Dermis blood vessel endothelial cell (primary cell): Measurements from ENCODE around the gene KIF9. TPM values are rescaled to one million over a fixed set of nuclear protein-coding genes. Genes with fewer than 3 reads are reported as not detected.
A peak's percentile ranks its signal among the peaks of the same experiment; 100 is the strongest.
"Not testable (repeated sequence)": the region's sequence is repeated elsewhere in the genome, so short reads cannot be mapped to it uniquely, and the experiment has no call there.

ENCODE experiments used
- DNase-seq: peaks from one replicate; pipeline ENCODE4 v3.0.0; 2010
- total RNA-seq: library from RNA; depleted of rRNA; stranded (reverse); fragments of >200 nt; gene quantifications from 2 replicates; pipeline ENCODE4 v1.2.3, GENCODE V29; 2014

Gene KIF9
- 10.0 and 11.2 TPM in 2 replicates for total RNA-seq

- peak; percentile 94 for DNase-seq
Observed at GRCh38 chr3:47282424-47283192, at the start of gene KIF9, which contains the start of gene KLHL18. Gene KIF9, minus strand, starts transcription at chr3:47282799. Its CDS starts 5,425 bp downstream, at chr3:47277374. Gene KLHL18, plus strand, starts transcription at chr3:47282944. Its CDS starts 22 bp downstream, at chr3:47282966.

- DNase-seq = peak; percentile 91
Observed at GRCh38 chr3:47324278-47324865, 41.8 kb upstream of the KIF9 start.

DNA sequence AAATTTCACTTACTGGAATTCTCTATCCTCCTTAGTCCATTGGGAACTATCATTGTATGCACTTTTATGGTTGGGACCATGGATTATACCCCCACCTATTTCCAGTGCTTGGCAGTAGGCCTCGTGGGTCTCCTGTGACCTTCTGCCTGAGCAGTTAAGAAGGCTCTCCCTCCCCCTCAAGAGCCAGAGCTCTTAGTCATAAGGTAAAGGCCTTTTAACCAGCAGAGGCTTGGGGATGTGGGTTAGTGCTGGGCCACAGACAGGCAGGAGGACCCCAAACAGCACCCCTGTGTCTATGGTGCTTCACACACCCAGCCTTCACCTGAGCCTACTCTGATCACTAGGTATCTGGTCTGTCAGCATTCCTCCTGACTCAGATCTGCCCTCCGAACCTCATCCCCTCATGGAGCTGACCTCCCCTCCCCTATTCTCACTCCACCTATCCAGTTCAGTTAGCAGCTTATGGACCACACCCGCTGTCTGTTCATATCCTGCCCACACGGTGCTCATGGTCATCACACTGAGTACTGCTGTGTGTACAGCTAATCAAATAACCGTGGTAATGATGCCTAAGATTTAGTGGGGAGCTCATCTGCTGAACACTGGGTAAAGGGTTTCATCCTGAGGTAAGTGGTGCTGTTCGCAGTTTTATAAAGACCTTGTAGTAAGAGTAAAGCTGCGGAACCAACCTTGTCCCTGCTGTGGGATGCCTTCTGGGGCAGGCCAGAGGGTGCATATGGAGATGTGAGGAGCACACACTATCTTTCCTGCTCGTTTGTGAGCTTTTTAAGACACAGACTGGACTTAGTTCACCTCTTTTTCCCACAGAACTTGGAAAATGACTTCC, 41.1 kb upstream of the KIF9 start:
- no peak for DNase-seq

GRCh38 chr3:47319956-47320355, 37.4 kb upstream of the KIF9 start:
- no peak for DNase-seq

- DNase-seq = no peak
Observed at GRCh38 chr3:47318916-47319315, 36.3 kb upstream of the KIF9 start.

DNA sequence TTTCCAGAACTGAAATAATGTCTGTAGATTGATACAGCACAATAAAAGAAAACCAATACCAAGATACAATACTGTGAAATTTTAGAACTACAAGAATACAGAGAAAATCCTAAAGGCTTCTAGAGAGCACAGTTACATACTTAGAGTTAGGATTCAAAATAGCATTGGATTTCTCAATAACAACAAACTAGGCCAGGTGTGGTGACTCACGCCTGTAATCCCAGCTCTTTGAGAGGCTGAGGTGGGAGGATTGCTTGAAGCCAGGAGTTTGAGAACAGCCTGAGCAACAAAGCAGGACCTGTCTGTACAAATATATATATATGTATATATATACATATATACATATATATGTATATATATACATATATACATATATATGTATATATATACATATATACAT, 33.6 kb upstream of the KIF9 start:
- peak; percentile 18 for DNase-seq

GRCh38 chr3:47315069-47315647, 32.6 kb upstream of the KIF9 start:
- peak; percentile 67 for DNase-seq

DNA sequence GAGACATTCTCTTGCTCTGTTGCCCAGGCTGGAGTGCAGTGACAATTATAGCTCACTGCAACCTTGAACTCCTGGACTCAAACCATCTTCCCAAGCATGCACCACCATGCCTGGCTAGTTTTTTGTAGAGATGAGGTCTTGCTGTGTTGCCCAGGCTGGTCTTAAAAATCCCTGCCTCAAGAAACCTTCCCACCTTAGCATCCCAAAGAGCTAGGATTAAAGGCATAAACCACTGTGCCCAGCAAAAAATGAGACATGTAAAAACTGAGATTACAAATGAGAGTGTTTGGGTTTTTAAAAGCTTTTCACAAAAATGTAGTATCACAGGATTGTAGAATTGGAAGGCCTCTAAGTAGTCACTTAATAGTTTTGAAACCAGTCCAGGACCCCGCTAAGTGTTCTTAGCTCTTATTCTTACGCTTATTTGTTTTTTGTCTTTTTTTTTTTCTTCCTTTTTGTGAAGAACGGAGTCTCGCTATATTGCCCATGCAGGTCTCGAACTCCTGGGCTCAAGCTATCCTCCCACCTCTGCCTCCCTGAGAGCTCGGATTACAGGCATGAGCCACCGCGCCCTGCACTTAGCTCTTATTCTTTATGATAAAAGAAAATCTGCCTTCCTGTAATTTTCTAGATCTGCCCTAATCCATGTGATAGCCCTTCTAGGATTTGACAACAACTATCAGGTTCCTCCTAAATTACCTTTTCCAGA, 31.6 kb upstream of the KIF9 start:
- no peak for DNase-seq

DNA sequence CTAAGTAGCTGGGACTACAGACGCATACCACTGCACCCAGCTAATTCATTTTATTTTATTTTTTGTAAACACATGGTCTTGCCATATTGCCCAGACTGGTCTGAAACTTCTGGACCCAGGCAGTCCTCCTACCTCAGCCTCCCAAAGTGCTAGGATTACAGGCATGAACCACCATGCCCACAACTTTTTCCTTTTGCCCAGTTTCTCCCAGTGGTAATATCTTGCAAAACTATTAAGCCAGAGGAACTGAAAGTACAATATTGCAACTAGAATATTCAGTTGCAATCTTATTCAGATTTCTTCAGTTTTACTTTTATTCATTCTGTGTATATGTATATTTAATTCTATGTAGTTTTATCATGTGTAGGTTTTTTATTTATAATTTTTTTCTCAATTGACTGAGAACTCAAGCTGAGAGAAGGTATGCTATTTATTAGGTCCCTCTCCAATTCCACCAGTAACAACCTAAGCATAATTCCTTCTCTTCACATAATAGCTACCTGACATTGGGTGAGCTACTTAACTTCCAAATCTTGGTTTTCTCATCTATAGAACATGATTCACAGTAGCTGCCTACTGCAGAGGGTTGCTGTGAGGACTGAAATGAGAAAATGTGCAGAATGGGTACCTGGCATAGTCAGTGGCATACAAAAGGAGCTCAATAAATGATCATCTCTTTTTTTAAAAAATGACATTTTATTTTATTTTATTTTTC, 30.9 kb upstream of the KIF9 start:
- DNase-seq = no peak

GRCh38 chr3:47310391-47310790, 27.8 kb upstream of the KIF9 start:
- no peak for DNase-seq

GRCh38 chr3:47309231-47309630, 26.6 kb upstream of the KIF9 start:
- not testable (repeated sequence) for DNase-seq

DNA sequence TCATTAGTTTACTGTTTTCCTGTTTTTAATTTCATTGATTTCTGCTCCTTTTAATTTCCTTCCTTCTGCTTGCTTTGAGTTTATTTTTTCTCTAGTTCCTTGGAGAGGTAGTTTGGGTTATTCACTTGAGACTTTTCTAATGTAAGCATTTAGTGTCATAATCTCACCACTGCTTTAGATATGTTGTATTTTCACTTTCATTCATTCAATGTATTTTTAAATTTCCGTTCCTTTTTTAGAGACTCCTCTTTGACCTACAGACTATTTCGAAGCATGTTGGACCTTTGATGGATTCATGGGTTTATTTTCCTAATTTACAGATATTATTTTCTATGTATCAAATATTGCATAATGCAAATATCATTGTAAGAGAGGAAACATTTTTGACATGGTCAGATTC, 23.4 kb upstream of the KIF9 start:
- DNase-seq = no peak

- DNase-seq = peak; percentile 18
Observed at GRCh38 chr3:47301456-47301855, 18.9 kb upstream of the KIF9 start.

- no peak for DNase-seq
Observed at GRCh38 chr3:47299381-47300318, 17.1 kb upstream of the KIF9 start.

- no peak for DNase-seq
Observed at GRCh38 chr3:47298439-47298838, 15.8 kb upstream of the KIF9 start.

DNA sequence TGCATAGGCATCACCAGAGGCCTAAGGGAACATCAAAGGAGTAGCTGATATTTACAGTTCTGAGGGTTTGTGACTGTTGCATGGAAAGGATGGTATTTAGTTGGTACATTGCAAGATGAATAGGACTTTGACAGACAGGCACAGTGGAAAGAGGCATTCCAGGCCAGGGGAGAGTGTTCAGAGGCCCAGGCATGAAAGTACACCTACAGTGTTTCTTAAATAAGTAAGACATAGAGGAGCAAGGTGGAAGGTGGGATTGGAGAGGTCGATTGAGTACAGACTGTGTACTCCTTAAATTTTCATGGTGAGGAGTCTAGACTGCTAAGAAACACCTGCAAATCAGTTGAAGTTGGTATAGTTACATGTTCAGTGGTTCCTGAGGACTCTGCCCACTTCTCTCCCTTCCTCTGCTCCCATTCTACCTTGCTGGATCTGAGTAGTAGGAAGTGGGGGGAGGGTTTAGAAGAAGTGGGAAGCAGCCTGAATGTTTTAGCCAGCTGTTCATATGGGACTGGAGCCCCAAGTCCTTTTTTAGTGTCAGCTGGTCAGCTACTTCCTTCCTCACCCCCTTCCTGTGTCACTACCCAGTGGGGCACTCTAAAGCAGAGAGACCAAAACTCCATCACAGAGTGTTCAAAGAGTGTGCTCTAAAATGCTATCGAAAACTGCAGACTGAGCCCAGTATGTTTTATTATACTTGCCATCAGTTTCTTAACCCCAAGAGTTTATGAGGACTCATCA, 14.1 kb upstream of the KIF9 start:
- no peak for DNase-seq

GRCh38 chr3:47295976-47296375, 13.4 kb upstream of the KIF9 start:
- DNase-seq = no peak

DNA sequence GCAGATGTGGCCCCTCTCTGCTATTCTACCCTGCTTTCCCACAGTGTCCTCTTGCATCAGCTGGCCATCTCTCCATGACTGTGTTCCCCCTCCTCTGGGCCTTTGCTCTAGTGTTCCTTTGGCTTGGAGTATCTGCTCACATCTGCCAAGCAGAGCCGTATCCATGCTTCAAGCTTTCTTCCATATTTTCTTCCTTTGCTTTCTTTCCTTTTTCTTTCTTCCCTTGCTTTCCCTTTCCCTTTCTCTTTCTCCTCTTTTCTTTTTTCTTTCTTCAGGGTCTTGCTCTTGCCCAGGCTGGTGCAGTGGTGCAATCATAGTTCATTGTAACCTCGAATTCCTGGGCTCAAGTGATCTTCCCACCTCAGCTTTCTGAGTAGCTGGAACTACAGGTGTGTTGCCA, 12.7 kb upstream of the KIF9 start:
- DNase-seq = no peak

- DNase-seq = no peak
Observed at GRCh38 chr3:47294392-47294791, 11.8 kb upstream of the KIF9 start.

- DNase-seq = no peak
Observed at GRCh38 chr3:47293822-47294221, 11.2 kb upstream of the KIF9 start.
